Left ventricle myocardium superior (tissue), 1 donor: ENCODE measurements around the gene SIVA1. TPM values are rescaled to one million over a fixed set of nuclear protein-coding genes. Genes with fewer than 3 reads are reported as not detected.

Source experiments
- ATAC-seq: fragments of 200-7000 bp; cut with Tn5 transposase; one replicate; pipeline ENCODE4 v1.9.1; 2020; ENCODE audit warnings: mild to moderate bottlenecking, moderate library complexity
- DNase-seq: peaks from one replicate; pipeline ENCODE4 v3.0.0-alpha.2; 2020
- intact Hi-C: fragments of 100-400 bp; cut with micrococcal nuclease; formaldehyde crosslinking; loops from one replicate; pipeline ENCODE4 v1.11.0; 2022
- total RNA-seq: library from RNA; stranded (reverse); fragmentation: NEBNext Ultra II Directional; extraction: Animal tissue kit (Norgen Biotek cat#: 25700); gene quantifications from one replicate; pipeline ENCODE4 v1.2.1, GENCODE V29; 2021
- donor health status: DM: no; HTN: yes; CAD: no; lungs with severe emphysema.

SIVA1 gene
- total RNA-seq, 1 donor from 2014 or later = 65.1 TPM

- DNase-seq (peak; percentile 39), ATAC-seq (no peak)
- intact Hi-C loops = no loop called here
Observed at GRCh38 chr14:104731320-104732294, 21.3 kb upstream of the SIVA1 start.

GRCh38 chr14:104732355-104732804 lies 20.6 kb upstream of the SIVA1 start:
- ATAC-seq (peak; percentile 73), DNase-seq (peak; percentile 93)
- intact Hi-C loops = no loop called here

- DNase-seq (no peak), ATAC-seq (no peak)
- intact Hi-C loops = no loop called here
Observed at GRCh38 chr14:104732931-104733681, 19.8 kb upstream of the SIVA1 start.

DNA sequence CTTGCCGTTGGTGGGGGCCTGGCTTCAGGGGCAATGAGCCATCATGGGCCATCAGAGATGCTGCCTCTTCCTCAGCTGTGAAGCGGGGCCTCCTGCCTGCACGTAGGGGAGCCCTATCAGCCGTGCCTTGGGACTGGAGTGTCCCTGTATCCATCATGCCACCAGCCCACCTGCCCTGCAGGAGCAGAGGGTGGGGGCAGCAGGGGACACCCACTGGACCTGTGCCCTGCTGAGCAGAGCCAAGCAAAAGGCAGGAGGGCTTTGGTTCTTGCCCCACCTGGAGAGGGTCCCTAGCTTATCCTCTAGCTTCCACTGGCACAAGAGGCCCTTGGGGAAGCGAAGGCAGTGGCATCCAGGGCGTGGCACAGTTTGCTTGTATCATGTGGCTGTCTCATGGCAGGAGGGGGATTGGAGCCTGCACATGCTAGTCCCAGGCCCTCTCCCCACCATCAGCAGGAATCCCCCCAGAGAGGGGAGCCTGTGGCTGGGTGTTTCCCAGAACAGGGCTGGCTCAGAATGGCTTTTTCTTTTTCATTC lies 18.8 kb upstream of the SIVA1 start:
- intact Hi-C loops = no loop called here
- ATAC-seq = no peak
- no peak for DNase-seq

DNA sequence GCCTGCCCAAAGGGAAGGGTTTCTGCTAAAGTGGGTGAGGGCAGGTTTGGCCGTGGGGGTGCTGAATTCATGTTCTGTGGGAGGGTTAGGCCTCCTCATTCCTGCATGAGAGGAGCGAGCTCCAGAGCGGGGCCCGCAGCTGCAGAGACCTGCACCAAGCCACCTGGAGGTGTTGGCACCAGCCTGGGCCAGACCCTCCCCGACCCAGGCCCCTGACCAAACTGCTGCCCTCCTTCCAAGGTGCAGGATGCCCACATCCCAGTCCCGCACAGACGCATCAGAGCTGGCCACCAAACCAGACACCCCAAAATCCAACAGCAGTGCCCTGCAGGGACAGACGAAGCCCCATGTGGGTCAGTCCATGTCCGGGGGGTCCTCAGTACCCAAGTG lies 18.4 kb upstream of the SIVA1 start:
- intact Hi-C loops = no loop called here

DNA sequence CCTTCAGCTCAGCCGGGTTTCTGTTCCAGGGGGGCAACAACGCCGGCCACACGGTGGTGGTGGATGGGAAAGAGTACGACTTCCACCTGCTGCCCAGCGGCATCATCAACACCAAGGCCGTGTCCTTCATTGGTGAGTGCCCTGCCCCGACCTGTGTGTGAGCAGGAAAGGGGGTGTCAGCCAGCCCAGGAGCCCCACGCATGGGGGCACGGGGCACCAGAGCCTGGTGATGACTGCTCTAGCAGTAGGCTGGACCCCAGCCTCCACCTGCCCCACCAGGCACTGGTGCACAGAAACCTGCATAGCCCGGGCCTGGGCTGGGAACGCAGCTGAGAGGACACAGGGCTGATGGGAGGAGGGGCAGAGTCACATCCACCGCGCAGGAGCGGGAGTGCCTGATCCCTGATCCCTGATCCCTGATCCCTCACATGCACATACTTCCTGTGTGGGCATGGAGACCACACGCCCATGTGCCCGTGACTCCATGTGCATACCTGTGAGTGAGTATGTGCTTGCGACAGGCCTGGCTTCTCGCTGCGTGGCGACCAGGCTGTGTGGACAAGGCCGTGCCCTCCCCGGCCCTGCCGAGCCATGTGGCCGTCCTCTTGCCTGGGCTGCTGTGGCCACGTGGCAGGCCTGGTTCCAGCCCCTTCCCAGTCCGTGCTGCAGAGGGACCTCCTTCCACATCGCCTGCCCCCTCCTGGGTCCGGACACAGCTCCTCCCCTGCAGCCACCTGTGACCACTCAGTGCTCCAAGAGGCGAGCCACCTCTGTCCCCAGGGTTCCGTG lies 17.8 kb upstream of the SIVA1 start:
- DNase-seq = peak; percentile 59
- intact Hi-C loops = no loop called here
- peak; percentile 5 for ATAC-seq

More for the DNA sequence above, 18.4 kb upstream of the SIVA1 start:
- DNase-seq = no peak
- no peak for ATAC-seq

DNA sequence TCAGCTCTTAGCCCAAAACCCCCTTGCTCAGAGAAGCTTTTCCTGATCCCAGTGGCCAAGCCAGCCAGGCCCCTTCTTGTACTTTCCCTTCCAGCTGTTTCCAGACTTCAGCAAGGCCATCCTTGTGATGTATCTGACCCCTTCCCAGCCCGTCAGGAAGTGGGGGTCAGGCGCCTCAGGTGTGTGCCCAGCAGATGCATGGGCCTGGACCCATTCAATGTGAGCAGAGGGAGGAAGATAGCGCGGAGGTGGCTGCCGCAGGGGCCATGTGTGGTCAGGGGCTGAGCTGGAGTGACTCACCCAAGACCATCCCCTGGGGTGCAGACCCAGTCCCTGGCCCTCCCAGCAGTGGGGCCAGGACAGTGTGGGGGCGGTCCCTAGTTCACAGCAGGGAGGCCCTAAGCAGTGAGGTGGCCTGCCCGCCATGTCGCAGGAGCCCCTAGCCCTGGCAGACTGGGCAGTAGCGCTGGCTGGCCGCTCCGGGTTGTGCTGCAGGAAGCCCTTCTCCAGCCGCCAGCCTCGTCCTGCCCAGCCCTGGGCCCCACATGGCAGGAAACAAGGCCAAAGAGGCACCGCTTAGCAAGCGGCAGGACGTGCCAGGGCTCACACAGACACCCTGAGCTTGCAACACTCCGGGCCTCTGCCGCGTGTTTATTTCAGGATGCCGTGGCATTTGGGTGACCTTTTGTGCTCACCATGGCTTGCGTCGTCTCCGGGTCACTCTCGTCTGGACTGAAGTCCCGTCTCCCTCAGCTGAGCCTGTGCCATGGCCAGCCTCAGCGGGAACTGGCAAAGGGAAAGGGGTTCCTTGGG lies 16.9 kb upstream of the SIVA1 start:
- ATAC-seq (peak; percentile 79), DNase-seq (peak; percentile 93)

DNA sequence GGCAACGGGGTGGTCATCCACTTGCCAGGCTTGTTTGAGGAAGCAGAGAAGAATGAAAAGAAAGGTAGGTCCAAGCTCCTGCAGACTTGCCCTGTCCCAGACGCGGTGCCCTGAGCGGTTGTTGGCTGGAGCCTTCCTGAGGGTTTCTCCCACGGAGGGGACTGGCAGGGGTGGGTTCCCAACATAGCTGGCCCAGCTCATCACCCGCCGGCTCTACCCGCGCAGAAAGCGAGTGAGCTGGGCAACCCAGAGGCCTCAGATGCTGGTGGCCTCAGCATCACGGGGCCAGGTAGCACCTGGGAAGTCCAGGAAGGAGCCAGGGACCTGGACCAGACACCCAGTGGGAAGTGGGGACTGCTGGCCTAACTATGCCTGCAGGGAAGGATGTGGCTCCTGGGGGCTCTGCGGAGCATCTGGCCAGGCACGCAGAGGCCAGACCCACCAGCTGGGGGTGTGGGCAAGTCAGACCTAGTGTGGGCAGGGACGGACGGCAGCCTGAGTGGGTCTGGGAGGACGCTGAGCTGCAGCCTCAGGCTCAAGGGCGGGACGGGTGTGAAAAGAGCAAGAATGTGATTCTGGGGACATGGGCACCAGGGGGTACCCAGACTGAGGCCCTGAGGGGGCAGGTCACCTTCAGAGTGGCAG lies 14.4 kb upstream of the SIVA1 start:
- no peak for ATAC-seq

More for the DNA sequence above, 16.9 kb upstream of the SIVA1 start:
- intact Hi-C loops = no loop called here

GRCh38 chr14:104739026-104739425 lies 13.9 kb upstream of the SIVA1 start:
- no peak for DNase-seq
- intact Hi-C loops = no loop called here
- ATAC-seq = no peak

More for the DNA sequence above, 14.4 kb upstream of the SIVA1 start:
- DNase-seq = no peak
- intact Hi-C loops = no loop called here

DNA sequence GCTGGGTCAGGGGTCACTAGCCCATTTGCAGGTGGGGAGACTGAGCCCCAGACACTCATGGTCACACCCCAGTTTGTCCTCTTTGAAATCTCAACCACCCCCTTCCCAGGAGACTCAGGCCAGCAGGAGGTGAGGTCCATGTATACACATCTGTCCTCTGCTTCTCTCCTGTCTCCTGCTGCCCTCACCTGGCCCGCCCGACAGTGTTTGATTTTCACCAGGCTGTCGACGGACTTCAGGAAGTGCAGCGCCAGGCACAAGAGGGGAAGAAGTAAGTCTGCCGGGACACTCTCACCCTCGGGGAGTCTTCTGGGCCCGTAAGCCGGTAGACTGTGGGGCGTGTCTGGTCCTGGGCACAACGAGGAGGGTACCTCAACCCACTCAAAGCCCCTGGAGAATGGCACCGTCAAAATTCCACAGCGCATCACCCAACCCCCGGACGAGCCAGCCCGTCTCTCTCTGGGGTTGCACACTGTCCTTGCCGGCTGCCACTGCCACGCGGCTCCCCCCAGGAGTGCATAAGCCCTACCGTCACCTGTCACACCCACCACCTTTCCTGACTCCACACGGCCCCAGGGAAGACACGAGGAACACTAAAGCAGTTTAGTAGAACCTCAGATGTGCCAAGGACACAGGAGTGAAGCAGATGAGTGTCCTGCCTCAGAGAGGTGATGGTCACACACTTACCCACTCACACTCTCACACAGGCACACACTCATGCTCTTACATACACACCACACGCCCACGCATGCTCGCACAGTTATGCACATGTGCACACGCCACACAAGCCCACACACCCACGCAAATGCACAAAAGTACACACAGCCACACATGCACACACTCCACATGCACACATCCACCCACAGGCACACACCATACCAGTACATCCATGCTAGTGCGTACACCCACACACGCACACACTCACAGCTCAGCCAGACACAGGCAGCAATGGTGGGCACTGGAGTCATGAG lies 13.1 kb upstream of the SIVA1 start:
- ATAC-seq (no peak), DNase-seq (no peak)
- intact Hi-C loops = no loop called here

GRCh38 chr14:104741108-104741802 lies 11.7 kb upstream of the SIVA1 start:
- intact Hi-C loops = no loop called here
- ATAC-seq (no peak), DNase-seq (peak; percentile 32)

GRCh38 chr14:104741803-104742251 lies 11.1 kb upstream of the SIVA1 start:
- intact Hi-C loops = no loop called here

DNA sequence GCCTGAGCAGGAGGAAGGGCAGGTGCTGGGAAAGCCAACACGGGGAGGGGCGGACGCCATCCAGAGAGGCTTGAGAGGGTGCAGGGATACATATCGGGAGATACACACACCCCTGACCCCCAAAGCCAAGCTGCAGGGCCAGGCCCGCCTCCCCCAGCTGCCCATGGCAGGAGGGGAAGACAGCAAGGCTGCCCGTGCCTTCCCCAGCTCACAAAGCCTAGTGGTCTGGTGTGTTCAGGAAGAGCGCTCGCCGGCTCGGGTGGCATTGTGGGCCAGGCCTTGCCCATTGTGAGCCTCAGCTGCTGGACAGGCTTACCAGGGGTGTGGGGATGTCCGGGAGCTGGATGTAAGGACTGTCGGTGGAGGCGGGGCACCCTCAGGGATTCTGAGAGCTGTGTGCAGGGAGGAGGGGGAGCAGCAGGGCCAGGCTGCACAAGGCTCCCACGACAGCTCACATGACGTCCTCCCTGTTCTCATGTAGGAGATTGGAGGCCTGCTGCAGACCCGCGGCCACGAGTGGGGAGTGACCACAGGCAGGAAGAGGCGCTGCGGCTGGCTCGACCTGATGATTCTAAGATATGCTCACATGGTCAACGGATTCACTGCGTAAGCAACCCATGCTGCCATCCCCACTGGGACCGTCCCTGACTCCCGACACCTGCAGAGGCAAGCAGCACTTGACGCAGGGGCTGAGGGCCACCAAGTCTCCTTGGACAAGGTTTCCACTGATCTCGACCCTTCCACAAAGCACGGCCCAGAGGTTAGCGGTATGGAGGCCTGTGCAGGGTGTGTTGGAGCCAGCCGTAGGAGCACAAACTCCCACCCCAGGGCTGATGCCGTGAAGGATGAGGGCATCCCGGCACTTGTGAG lies 10.1 kb upstream of the SIVA1 start:
- DNase-seq = peak; percentile 18
- ATAC-seq = no peak
- intact Hi-C loops = no loop called here

More at GRCh38 chr14:104741803-104742251, 11.1 kb upstream of the SIVA1 start:
- DNase-seq (peak; percentile 24), ATAC-seq (no peak)

- ATAC-seq (no peak), DNase-seq (peak; percentile 16)
- intact Hi-C loops = no loop called here
Observed at GRCh38 chr14:104743461-104744380, 9.2 kb upstream of the SIVA1 start.
